ENCODE results near the gene FGF18. TPM values are rescaled to one million over a fixed set of nuclear protein-coding genes. Genes with fewer than 3 reads are reported as not detected.
A peak's percentile ranks its signal among the peaks of the same experiment; 100 is the strongest.

FGF18 gene
- total and polyA plus RNA-seq, 4 donors, result 0.08 TPM; not detected in 3

DNA sequence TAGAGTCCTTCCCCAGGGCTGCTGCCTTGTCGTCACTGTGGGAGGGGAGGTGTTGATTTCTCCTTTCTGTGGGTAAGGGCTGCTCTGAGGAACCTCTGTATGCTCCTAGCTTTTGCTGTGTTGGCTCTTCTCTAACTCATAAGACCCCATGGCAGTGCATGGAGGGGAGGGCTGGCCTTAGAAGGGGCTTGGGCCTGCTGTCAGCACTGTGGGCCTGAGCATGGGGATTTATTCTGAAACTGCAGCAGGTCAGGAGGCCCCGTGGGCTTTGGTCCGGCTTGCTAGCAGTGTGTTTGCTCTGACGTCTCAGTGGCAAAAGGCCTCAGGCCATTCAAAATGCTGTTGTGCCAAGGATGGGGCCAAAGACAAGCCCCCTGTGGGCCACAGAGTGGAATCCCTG lies 6.8 kb downstream of the FGF18 start:
- Histone ChIP-seq H3K36me3 (ENCODE audit: control insufficient read depth in 4 of 4, insufficient read depth in 3 of 4, low read depth in 1 of 4, low read length in 3 of 4) (no peaks in the 10 kb centered on the region), H3K4me1 (ENCODE audit: control insufficient read depth in 4 of 4, insufficient read depth in 4 of 4, low read length in 3 of 4) (no peaks in the 10 kb centered on the region)
- WGBS, result 89% methylated on average over 4 of the region's 4 CpGs

DNA sequence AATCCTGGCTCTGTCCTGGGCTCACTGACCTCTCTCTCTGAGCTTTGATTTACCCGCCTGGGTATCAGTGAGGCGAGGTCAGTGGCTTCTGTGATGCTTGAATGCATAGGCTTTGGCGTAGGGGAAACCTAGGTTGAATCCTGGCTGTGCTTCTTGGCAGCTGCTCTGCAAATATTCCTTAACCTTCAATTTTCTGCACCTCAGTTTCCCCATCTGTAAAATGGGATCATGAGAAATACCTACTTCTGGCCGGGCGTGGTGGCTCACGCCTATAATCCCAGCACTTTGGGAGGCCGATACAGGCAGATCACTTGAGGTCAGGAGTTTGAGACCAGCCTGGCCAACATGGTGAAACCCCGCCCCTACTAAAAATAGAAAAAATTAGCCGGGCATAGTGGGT lies 7.2 kb downstream of the FGF18 start:
- DNase-seq (ENCODE audit: low spot score), result no peak
- Histone ChIP-seq H3K36me3 (ENCODE audit: control insufficient read depth in 4 of 4, insufficient read depth in 3 of 4, low read depth in 1 of 4, low read length in 3 of 4) (no peaks in the 10 kb centered on the region), H3K4me3 (ENCODE audit: low read depth in 1 of 3, low read length in 3 of 3) (no peak overlapping the region), H3K27ac (ENCODE audit: low read depth in 1 of 2, low read length in 2 of 2) (no peak overlapping the region), H3K9me3 (ENCODE audit: control insufficient read depth in 4 of 4, low read length in 3 of 4) (no peaks in the 10 kb centered on the region), H3K27me3 (ENCODE audit: control insufficient read depth in 4 of 4, insufficient read depth in 4 of 4, low read length in 3 of 4) (no peaks in the 10 kb centered on the region), H3K4me1 (ENCODE audit: control insufficient read depth in 4 of 4, insufficient read depth in 4 of 4, low read length in 3 of 4) (no peaks in the 10 kb centered on the region), H3K9ac (ENCODE audit: low read depth in 1 of 2, low read length in 2 of 2) (no peak overlapping the region)
- TF ChIP-seq, protein P1, sequence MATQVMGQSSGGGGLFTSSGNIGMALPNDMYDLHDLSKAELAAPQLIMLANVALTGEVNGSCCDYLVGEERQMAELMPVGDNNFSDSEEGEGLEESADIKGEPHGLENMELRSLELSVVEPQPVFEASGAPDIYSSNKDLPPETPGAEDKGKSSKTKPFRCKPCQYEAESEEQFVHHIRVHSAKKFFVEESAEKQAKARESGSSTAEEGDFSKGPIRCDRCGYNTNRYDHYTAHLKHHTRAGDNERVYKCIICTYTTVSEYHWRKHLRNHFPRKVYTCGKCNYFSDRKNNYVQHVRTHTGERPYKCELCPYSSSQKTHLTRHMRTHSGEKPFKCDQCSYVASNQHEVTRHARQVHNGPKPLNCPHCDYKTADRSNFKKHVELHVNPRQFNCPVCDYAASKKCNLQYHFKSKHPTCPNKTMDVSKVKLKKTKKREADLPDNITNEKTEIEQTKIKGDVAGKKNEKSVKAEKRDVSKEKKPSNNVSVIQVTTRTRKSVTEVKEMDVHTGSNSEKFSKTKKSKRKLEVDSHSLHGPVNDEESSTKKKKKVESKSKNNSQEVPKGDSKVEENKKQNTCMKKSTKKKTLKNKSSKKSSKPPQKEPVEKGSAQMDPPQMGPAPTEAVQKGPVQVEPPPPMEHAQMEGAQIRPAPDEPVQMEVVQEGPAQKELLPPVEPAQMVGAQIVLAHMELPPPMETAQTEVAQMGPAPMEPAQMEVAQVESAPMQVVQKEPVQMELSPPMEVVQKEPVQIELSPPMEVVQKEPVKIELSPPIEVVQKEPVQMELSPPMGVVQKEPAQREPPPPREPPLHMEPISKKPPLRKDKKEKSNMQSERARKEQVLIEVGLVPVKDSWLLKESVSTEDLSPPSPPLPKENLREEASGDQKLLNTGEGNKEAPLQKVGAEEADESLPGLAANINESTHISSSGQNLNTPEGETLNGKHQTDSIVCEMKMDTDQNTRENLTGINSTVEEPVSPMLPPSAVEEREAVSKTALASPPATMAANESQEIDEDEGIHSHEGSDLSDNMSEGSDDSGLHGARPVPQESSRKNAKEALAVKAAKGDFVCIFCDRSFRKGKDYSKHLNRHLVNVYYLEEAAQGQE (IDR thresholded peaks at IDR 0.05), result no peak
- TF ChIP-seq FOXA1 (IDR thresholded peaks at IDR 0.05) (no peak), RXRA (IDR thresholded peaks at IDR 0.05) (no peak)
- TF ChIP-seq, protein P2, sequence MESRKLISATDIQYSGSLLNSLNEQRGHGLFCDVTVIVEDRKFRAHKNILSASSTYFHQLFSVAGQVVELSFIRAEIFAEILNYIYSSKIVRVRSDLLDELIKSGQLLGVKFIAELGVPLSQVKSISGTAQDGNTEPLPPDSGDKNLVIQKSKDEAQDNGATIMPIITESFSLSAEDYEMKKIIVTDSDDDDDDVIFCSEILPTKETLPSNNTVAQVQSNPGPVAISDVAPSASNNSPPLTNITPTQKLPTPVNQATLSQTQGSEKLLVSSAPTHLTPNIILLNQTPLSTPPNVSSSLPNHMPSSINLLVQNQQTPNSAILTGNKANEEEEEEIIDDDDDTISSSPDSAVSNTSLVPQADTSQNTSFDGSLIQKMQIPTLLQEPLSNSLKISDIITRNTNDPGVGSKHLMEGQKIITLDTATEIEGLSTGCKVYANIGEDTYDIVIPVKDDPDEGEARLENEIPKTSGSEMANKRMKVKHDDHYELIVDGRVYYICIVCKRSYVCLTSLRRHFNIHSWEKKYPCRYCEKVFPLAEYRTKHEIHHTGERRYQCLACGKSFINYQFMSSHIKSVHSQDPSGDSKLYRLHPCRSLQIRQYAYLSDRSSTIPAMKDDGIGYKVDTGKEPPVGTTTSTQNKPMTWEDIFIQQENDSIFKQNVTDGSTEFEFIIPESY (IDR thresholded peaks at IDR 0.05), result no peak
- 96% methylated on average over 9 of the region's 9 CpGs for WGBS

More for the DNA sequence above, 6.8 kb downstream of the FGF18 start:
- TF ChIP-seq TAF1 (conservative IDR thresholded peaks at IDR 0.05) (no peak), HNF4A (conservative IDR thresholded peaks at IDR 0.05) (no peak), ATF3 (IDR thresholded peaks at IDR 0.05) (no peak)
- no peak overlapping the region for H3K27ac ChIP-seq (ENCODE audit: low read depth in 1 of 2, low read length in 2 of 2)
- H3K9ac ChIP-seq (ENCODE audit: low read depth in 1 of 2, low read length in 2 of 2), result no peak overlapping the region
- no peaks in the 10 kb centered on the region for H3K9me3 ChIP-seq (ENCODE audit: control insufficient read depth in 4 of 4, low read length in 3 of 4)
- DNase-seq (ENCODE audit: low spot score), result no peak
- H3K27me3 ChIP-seq (ENCODE audit: control insufficient read depth in 4 of 4, insufficient read depth in 4 of 4, low read length in 3 of 4), result peaks cover 0 to 2% (median 0%) of the 10 kb centered on the region in 4 donors
- H3K4me3 ChIP-seq (ENCODE audit: low read depth in 1 of 3, low read length in 3 of 3), result no peak overlapping the region

DNA sequence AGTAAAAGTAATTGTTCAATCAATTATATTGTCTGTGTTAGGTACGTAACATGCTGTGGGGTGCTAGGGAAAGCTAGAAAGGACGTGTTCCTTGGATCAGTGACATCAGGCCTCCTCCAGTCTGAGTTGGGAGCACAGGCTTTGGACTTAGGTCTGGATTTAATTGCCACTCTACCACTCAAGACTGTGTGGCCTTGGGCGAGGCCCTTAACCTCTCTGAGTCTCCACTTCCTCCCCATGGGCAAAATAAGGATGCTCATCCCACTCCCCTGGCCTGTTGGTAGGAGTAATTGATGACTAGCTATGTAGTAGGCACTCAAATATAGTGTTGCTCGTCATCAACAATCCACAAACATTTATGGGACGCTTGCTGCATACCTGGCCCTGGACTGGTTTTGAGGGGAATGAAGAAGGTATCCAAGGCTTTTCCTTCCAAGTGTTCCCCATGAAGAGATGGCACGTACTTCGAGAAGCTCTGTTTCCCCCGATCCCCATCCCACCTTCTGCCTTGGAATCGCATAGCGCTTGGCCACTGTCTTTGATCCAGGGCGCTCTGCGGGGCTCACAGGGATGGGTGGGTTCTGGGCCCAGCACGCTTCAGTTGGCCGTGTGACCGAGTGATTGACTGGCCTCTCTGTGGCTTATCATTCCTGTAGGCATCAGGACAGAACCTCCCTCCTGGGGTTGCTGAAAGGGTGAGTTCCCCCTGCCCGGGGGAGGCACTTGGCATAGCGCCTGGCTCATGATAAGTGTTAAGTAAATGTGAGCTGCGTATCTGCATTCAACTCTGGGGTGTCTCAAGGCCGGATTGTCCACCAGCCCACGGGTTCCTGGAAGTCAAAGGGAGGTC lies 8.1 kb downstream of the FGF18 start:
- no peaks in the 10 kb centered on the region for H3K36me3 ChIP-seq (ENCODE audit: control insufficient read depth in 4 of 4, insufficient read depth in 3 of 4, low read depth in 1 of 4, low read length in 3 of 4)
- H3K27ac ChIP-seq (ENCODE audit: low read depth in 1 of 2, low read length in 2 of 2), result no peak overlapping the region
- H3K4me1 ChIP-seq (ENCODE audit: control insufficient read depth in 4 of 4, insufficient read depth in 4 of 4, low read length in 3 of 4), result no peaks in the 10 kb centered on the region
- no peaks in the 10 kb centered on the region for H3K9me3 ChIP-seq (ENCODE audit: control insufficient read depth in 4 of 4, low read length in 3 of 4)
- H3K9ac ChIP-seq (ENCODE audit: low read depth in 1 of 2, low read length in 2 of 2), result no peak overlapping the region
- H3K27me3 ChIP-seq (ENCODE audit: control insufficient read depth in 4 of 4, insufficient read depth in 4 of 4, low read length in 3 of 4), result no peaks in the 10 kb centered on the region
- DNase-seq (ENCODE audit: low spot score), result peak; percentile 28
- 91% methylated on average over 20 of the region's 20 CpGs for WGBS
- no peak overlapping the region for H3K4me3 ChIP-seq (ENCODE audit: low read depth in 1 of 3, low read length in 3 of 3)
- TF ChIP-seq RXRA (IDR thresholded peaks at IDR 0.05) (no peak), RAD21 (IDR thresholded peaks at IDR 0.05) (no peak), ATF3 (IDR thresholded peaks at IDR 0.05) (no peak), TAF1 (conservative IDR thresholded peaks at IDR 0.05) (no peak), FOXA2 (IDR thresholded peaks at IDR 0.05) (no peak), HNF4A (conservative IDR thresholded peaks at IDR 0.05) (no peak), EGR1 (IDR thresholded peaks at IDR 0.05; ENCODE audit: low read depth in 2 of 2) (no peak), HNF4G (IDR thresholded peaks at IDR 0.05) (no peak), SP1 (IDR thresholded peaks at IDR 0.05) (no peak), GABPA (IDR thresholded peaks at IDR 0.05 in 1 of 2, conservative IDR thresholded peaks at IDR 0.05 in 1 of 2) (no peak)
- TF ChIP-seq, protein P1 (IDR thresholded peaks at IDR 0.05), result no peak
- TF ChIP-seq, protein P3, sequence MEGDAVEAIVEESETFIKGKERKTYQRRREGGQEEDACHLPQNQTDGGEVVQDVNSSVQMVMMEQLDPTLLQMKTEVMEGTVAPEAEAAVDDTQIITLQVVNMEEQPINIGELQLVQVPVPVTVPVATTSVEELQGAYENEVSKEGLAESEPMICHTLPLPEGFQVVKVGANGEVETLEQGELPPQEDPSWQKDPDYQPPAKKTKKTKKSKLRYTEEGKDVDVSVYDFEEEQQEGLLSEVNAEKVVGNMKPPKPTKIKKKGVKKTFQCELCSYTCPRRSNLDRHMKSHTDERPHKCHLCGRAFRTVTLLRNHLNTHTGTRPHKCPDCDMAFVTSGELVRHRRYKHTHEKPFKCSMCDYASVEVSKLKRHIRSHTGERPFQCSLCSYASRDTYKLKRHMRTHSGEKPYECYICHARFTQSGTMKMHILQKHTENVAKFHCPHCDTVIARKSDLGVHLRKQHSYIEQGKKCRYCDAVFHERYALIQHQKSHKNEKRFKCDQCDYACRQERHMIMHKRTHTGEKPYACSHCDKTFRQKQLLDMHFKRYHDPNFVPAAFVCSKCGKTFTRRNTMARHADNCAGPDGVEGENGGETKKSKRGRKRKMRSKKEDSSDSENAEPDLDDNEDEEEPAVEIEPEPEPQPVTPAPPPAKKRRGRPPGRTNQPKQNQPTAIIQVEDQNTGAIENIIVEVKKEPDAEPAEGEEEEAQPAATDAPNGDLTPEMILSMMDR (IDR thresholded peaks at IDR 0.05; ENCODE audit: low read depth, low read length, missing input control), result no peak
